ENCODE measurements around the gene ZNF530. TPM values are rescaled to one million over a fixed set of nuclear protein-coding genes. Genes with fewer than 3 reads are reported as not detected.

Gene ZNF530
- total RNA-seq, 2 donors from 2014 or later = 5.6 to 10.1 TPM

- peak overlapping the region; percentile 84 for H3K4me3 Mint-ChIP-seq
Observed at GRCh38 chr19:57633832-57634131, 34.1 kb downstream of the ZNF530 start.

DNA sequence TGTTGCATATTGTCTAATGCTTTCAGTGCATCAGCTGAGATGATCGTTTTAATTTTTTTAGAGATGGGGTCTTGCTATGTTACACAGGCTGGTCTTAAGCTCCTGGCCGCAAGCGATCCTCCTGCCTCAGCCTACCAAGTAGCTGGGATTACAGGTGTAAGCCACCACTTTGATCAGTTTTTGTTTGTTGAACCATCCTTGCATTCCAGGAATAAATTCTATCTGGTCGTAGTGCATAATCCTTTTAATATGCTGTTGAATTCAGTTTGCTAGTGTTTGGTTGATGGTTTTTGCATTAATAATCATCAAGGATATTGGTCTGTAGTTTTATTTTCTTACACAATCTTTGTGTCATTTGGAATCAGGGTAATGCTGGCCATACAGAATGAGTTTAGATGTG, 37.7 kb downstream of the ZNF530 start:
- Histone ChIP-seq H3K27me3 (ENCODE audit: control insufficient read depth, insufficient read depth, low read length, poor library complexity, severe bottlenecking) (no peaks in the 10 kb centered on the region), H3K4me3 (ENCODE audit: low read length) (peak overlapping the region; percentile 46), H3K27ac (ENCODE audit: low read depth, low read length) (no peak overlapping the region), H3K4me1 (ENCODE audit: control insufficient read depth, insufficient read depth, low read length) (peaks cover 3% of the 10 kb centered on the region), H3K36me3 (ENCODE audit: control insufficient read depth, insufficient read depth, low read length) (peaks cover 75% of the 10 kb centered on the region), H3K9ac (ENCODE audit: extremely low read depth, low read length, poor library complexity, severe bottlenecking) (no peak overlapping the region), H3K9me3 (ENCODE audit: control insufficient read depth, low read length) (peaks cover 66% of the 10 kb centered on the region)
- 89 to 96% methylated on average over 4 of the region's 4 CpGs for WGBS, 2 experiments (ENCODE audit: insufficient coverage in 1 of 2, insufficient read length in 1 of 2)
- H3K27me3 Mint-ChIP-seq (ENCODE audit: insufficient read depth) = no peaks in the 10 kb centered on the region
- no peak overlapping the region for H3K27ac Mint-ChIP-seq
- no peak for TF ChIP-seq CTCF (conservative IDR thresholded peaks at IDR 0.05)
- H3K36me3 Mint-ChIP-seq (ENCODE audit: low read depth) = peaks cover 77% of the 10 kb centered on the region
- no peak for DNase-seq
- H3K4me1 Mint-ChIP-seq = peaks cover 15% of the 10 kb centered on the region
- peaks cover 66% of the 10 kb centered on the region for H3K9me3 Mint-ChIP-seq
- H3K4me3 Mint-ChIP-seq = no peak overlapping the region

More at GRCh38 chr19:57633832-57634131, 34.1 kb downstream of the ZNF530 start:
- Histone ChIP-seq H3K4me3 (ENCODE audit: low read length) (peak overlapping the region; percentile 93), H3K36me3 (ENCODE audit: control insufficient read depth, insufficient read depth, low read length) (peaks cover 54% of the 10 kb centered on the region), H3K9ac (ENCODE audit: extremely low read depth, low read length, poor library complexity, severe bottlenecking) (peak overlapping the region; percentile 80), H3K9me3 (ENCODE audit: control insufficient read depth, low read length) (peaks cover 35% of the 10 kb centered on the region), H3K27me3 (ENCODE audit: control insufficient read depth, insufficient read depth, low read length, poor library complexity, severe bottlenecking) (no peaks in the 10 kb centered on the region), H3K27ac (ENCODE audit: low read depth, low read length) (no peak overlapping the region), H3K4me1 (ENCODE audit: control insufficient read depth, insufficient read depth, low read length) (peaks cover 3% of the 10 kb centered on the region)
- Mint-ChIP-seq H3K36me3 (ENCODE audit: low read depth) (peaks cover 54% of the 10 kb centered on the region), H3K9me3 (peaks cover 30% of the 10 kb centered on the region), H3K4me1 (peaks cover 15% of the 10 kb centered on the region), H3K27ac (peak overlapping the region; percentile 86), H3K27me3 (ENCODE audit: insufficient read depth) (no peaks in the 10 kb centered on the region)
- 65 to 73% methylated on average over 6 of the region's 6 CpGs for WGBS, 2 experiments (ENCODE audit: insufficient coverage in 1 of 2, insufficient read length in 1 of 2)
- no peak for TF ChIP-seq CTCF (conservative IDR thresholded peaks at IDR 0.05)
- no peak for DNase-seq

GRCh38 chr19:57641715-57642234, 42.1 kb downstream of the ZNF530 start:
- peaks cover 76% of the 10 kb centered on the region for H3K9me3 Mint-ChIP-seq
- no peak for DNase-seq
- Histone ChIP-seq H3K27ac (ENCODE audit: low read depth, low read length) (no peak overlapping the region), H3K4me3 (ENCODE audit: low read length) (no peak overlapping the region), H3K9me3 (ENCODE audit: control insufficient read depth, low read length) (peaks cover 51% of the 10 kb centered on the region), H3K27me3 (ENCODE audit: control insufficient read depth, insufficient read depth, low read length, poor library complexity, severe bottlenecking) (no peaks in the 10 kb centered on the region), H3K36me3 (ENCODE audit: control insufficient read depth, insufficient read depth, low read length) (peaks cover 62% of the 10 kb centered on the region), H3K9ac (ENCODE audit: extremely low read depth, low read length, poor library complexity, severe bottlenecking) (no peak overlapping the region), H3K4me1 (ENCODE audit: control insufficient read depth, insufficient read depth, low read length) (no peaks in the 10 kb centered on the region)
- TF ChIP-seq CTCF (conservative IDR thresholded peaks at IDR 0.05) = no peak
- peaks cover 72% of the 10 kb centered on the region for H3K36me3 Mint-ChIP-seq (ENCODE audit: low read depth)
- no peaks in the 10 kb centered on the region for H3K27me3 Mint-ChIP-seq (ENCODE audit: insufficient read depth)
- WGBS, 2 experiments (ENCODE audit: insufficient coverage in 1 of 2, insufficient read length in 1 of 2) = 97 to 99% methylated on average over 4 of the region's 4 CpGs
- no peak overlapping the region for H3K4me3 Mint-ChIP-seq
- no peaks in the 10 kb centered on the region for H3K4me1 Mint-ChIP-seq
- no peak overlapping the region for H3K27ac Mint-ChIP-seq
